Lung (tissue), 12 donors: Measurements from ENCODE around the gene SNCAIP. TPM values are rescaled to one million over a fixed set of nuclear protein-coding genes. Genes with fewer than 3 reads are reported as not detected.

Source experiments
- ATAC-seq: fragments of 200-7000 bp; cut with Tn5 transposase; one replicate; pipeline ENCODE4 v1.9.1; 2020; ENCODE audit warnings: moderate number of reproducible peaks; ENCODE audit not compliant: insufficient read depth, low FRiP score
- DNase-seq, 3 donors: peaks; one replicate each; pipeline ENCODE4 v3.0.0-alpha.2; 2013 to 2017
- H3K27ac ChIP-seq, 2 donors: one replicate each; pipeline ENCODE4 v1.5.1; 2013; ENCODE audit warnings: mild to moderate bottlenecking in 2 of 2, moderate library complexity in 2 of 2, control low read depth in 1 of 2, inconsistent platforms in 1 of 2, low read depth in 1 of 2, low read length in 1 of 2
- H3K27me3 ChIP-seq, 3 donors: one replicate each; pipeline ENCODE4 v1.5.1; 2013; ENCODE audit warnings: low read length in 2 of 3; ENCODE audit not compliant: control insufficient read depth in 3 of 3, insufficient read depth in 3 of 3
- H3K36me3 ChIP-seq, 4 donors: one replicate each; pipeline ENCODE4 v1.5.1; 2013; ENCODE audit warnings: low read length in 4 of 4, mild to moderate bottlenecking in 1 of 4, moderate library complexity in 1 of 4; ENCODE audit not compliant: control insufficient read depth in 4 of 4, insufficient read depth in 4 of 4
- H3K4me1 ChIP-seq, 5 donors: one replicate each; pipeline ENCODE4 v1.5.1; 2013; ENCODE audit warnings: low read length in 5 of 5, mild to moderate bottlenecking in 2 of 5, moderate library complexity in 1 of 5; ENCODE audit not compliant: control insufficient read depth in 5 of 5, insufficient read depth in 5 of 5
- H3K4me3 ChIP-seq: one replicate; pipeline ENCODE4 v1.5.1; 2013; ENCODE audit warnings: mild to moderate bottlenecking, control low read depth, moderate library complexity
- H3K9ac ChIP-seq, 2 donors: one replicate each; pipeline ENCODE4 v1.5.1; 2013; ENCODE audit warnings: low read length in 2 of 2, control low read depth in 1 of 2; ENCODE audit not compliant: insufficient read depth in 1 of 2
- H3K9me3 ChIP-seq, 4 donors: one replicate each; pipeline ENCODE4 v1.5.1; 2013; ENCODE audit warnings: low read length in 3 of 4, mild to moderate bottlenecking in 1 of 4, moderate library complexity in 1 of 4; ENCODE audit not compliant: control insufficient read depth in 4 of 4, insufficient read depth in 3 of 4
- CTCF ChIP-seq: IDR thresholded peaks from 2 replicates; pipeline ENCODE4 v1.5.1; 2012; ENCODE audit warnings: mild to moderate bottlenecking; ENCODE audit errors: control extremely low read depth, extremely low read depth
- WGBS, 2 donors: extraction: QIAGEN DNeasy Blood & Tissue Kit; methylation state at CpG; one replicate each; pipeline ENCODE4 v1.1.7; 2013; 5-methylcytosine and 5-hydroxymethylcytosine counted together
- polyA plus RNA-seq, 2 donors: library from polyadenylated mRNA; stranded (reverse); fragments of 200-250 nt; gene quantifications; one replicate each; pipeline ENCODE4 v1.2.1, GENCODE V29; 2013
- total RNA-seq, 2 donors: library from RNA; depleted of rRNA in 1 of 2; stranded (reverse); fragments of >200 nt in 1 of 2; gene quantifications; one replicate each; pipeline ENCODE4 v1.2.1, GENCODE V29; 2014 to 2021
- donor health status: control.
- donor health status: control.
- donor health status: Bipolar disorder and iron deficiency.
- donor health status: healthy.
- donor health status: DM: yes; HTN: yes; CAD: no.

Gene SNCAIP
- total and polyA plus RNA-seq, 4 donors: 1.4 to 25.7 (median 4.7) TPM

GRCh38 chr5:122436615-122437014, 124.6 kb downstream of the SNCAIP start:
- ATAC-seq: no peak
- H3K9ac ChIP-seq: no peak overlapping the region
- H3K4me3 ChIP-seq: no peak overlapping the region
- DNase-seq: no peak
- H3K9me3 ChIP-seq: no peaks in the 10 kb centered on the region
- H3K4me1 ChIP-seq: no peaks in the 10 kb centered on the region
- H3K36me3 ChIP-seq: peaks cover 0 to 14% (median 2%) of the 10 kb centered on the region in 4 donors
- H3K27me3 ChIP-seq: no peaks in the 10 kb centered on the region
- H3K27ac ChIP-seq: no peak overlapping the region
- TF ChIP-seq CTCF: no peak

- Histone ChIP-seq H3K27ac (no peak overlapping the region), H3K9me3 (no peaks in the 10 kb centered on the region), H3K4me1 (no peaks in the 10 kb centered on the region), H3K9ac (no peak overlapping the region), H3K27me3 (no peaks in the 10 kb centered on the region), H3K36me3 (peaks cover 0 to 13% (median 4%) of the 10 kb centered on the region in 4 donors), H3K4me3 (no peak overlapping the region)
- no peak for TF ChIP-seq CTCF
- DNase-seq (no peak), ATAC-seq (no peak)
- 89 to 94% methylated on average over 1 of the region's 1 CpG for WGBS, 2 donors
Observed at GRCh38 chr5:122439645-122440044, 127.6 kb downstream of the SNCAIP start.

- no peak for TF ChIP-seq CTCF
- Histone ChIP-seq H3K36me3 (peaks cover 2 to 25% (median 8%) of the 10 kb centered on the region in 4 donors), H3K27me3 (no peaks in the 10 kb centered on the region), H3K9me3 (no peaks in the 10 kb centered on the region), H3K4me1 (peaks cover 0 to 7% (median 0%) of the 10 kb centered on the region in 5 donors), H3K27ac (no peak overlapping the region), H3K4me3 (no peak overlapping the region), H3K9ac (no peak overlapping the region)
- no peak for ATAC-seq
- no peak for DNase-seq
- WGBS, 2 donors: 68 to 75% methylated on average over 1 of the region's 1 CpG
Observed at GRCh38 chr5:122442938-122443337, 130.9 kb downstream of the SNCAIP start.

GRCh38 chr5:122444411-122444810, 132.4 kb downstream of the SNCAIP start:
- Histone ChIP-seq H3K4me3 (no peak overlapping the region), H3K27ac (no peak overlapping the region), H3K9ac (no peak overlapping the region), H3K9me3 (no peaks in the 10 kb centered on the region), H3K36me3 (peaks cover 2 to 25% (median 9%) of the 10 kb centered on the region in 4 donors), H3K4me1 (peaks cover 0 to 7% (median 0%) of the 10 kb centered on the region in 5 donors), H3K27me3 (no peaks in the 10 kb centered on the region)
- TF ChIP-seq CTCF: no peak
- DNase-seq (no peak), ATAC-seq (no peak)
- WGBS, 2 donors: 96 to 99% methylated on average over 5 of the region's 5 CpGs
